Mesodermal cell (in vitro differentiated cells): ENCODE data around the gene CADM2.

Experiments used
- H3K27ac ChIP-seq: 2 replicates; pipeline ENCODE4 v1.7.0; 2013; ENCODE audit warnings: mild to moderate bottlenecking, low read depth, low read length, moderate library complexity; ENCODE audit not compliant: severe bottlenecking
- H3K36me3 ChIP-seq: 2 replicates; pipeline ENCODE4 v1.7.1; 2013; ENCODE audit warnings: mild to moderate bottlenecking, low read length, moderate library complexity; ENCODE audit not compliant: control insufficient read depth, insufficient read depth
- H3K4me1 ChIP-seq: one replicate; pipeline ENCODE4 v1.7.1; 2013; ENCODE audit warnings: mild to moderate bottlenecking, low read length; ENCODE audit not compliant: insufficient read depth, control insufficient read depth, poor library complexity, severe bottlenecking
- H3K4me3 ChIP-seq: 2 replicates; pipeline ENCODE4 v1.7.0; 2013; ENCODE audit warnings: low read length, control low read depth, mild to moderate bottlenecking; ENCODE audit not compliant: insufficient read depth, poor library complexity, severe bottlenecking; ENCODE audit errors: extremely low read depth
- H3K9me3 ChIP-seq: 2 replicates; pipeline ENCODE4 v1.7.1; 2013; ENCODE audit warnings: mild to moderate bottlenecking, low read length, moderate library complexity; ENCODE audit not compliant: control insufficient read depth
- WGBS, 2 experiments: methylation state at CpG; one replicate each; pipeline ENCODE4 v1.1.5; 2013; ENCODE audit warnings: missing lambda C conversion rate in 2 of 2; ENCODE audit not compliant: insufficient coverage in 2 of 2; 5-methylcytosine and 5-hydroxymethylcytosine counted together

The CADM2 gene

DNA sequence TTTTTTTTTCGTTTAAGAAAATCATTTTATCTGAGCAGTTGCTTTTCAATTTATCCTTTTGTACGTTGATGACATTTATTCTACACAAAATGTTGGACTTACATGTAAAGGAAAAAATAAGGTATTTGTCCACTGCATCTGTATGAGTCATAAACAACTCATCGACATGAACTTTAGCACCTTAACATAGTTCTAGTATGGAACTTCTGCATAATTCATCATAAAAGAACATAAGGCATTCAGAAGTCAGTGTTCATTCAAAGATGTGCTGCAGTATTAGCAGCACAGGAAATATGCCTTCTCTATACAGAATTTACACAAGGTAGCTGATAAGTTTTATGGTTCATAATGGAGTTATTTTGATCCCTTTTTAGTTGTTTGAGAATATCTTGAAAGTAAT, 801.6 kb downstream of the CADM2 start:
- Histone ChIP-seq H3K4me1 (no peaks in the 10 kb centered on the region), H3K4me3 (no peak overlapping the region), H3K9me3 (peaks cover 3% of the 10 kb centered on the region), H3K36me3 (no peaks in the 10 kb centered on the region), H3K27ac (no peak overlapping the region)
- no CpG with 5 or more reads among the region's 3 CpGs for WGBS, 2 experiments

DNA sequence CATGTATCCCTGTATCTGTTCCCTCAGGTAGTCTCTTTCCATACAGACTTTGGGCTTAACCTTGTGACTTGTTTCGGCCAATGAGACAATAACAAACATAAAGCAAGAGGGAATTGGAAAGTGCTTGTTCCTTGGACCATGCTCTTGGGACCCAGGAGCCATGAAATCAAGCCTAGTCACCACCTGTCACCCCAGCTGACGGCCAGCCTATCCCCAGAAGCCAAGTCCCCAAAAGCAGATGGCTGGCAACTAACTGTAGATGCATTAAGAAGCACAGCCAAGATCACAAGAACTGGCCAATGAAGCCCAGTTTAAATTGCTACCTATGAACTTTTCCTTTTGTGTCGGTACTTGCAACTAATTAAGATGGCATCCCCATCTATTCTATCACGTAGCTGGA, 822.0 kb downstream of the CADM2 start:
- H3K4me3 ChIP-seq = no peak overlapping the region
- no peaks in the 10 kb centered on the region for H3K36me3 ChIP-seq
- H3K4me1 ChIP-seq = no peaks in the 10 kb centered on the region
- 93 to 100% methylated on average over 2 to 4 of the region's 4 CpGs for WGBS, 2 experiments
- no peak overlapping the region for H3K27ac ChIP-seq
- no peaks in the 10 kb centered on the region for H3K9me3 ChIP-seq

DNA sequence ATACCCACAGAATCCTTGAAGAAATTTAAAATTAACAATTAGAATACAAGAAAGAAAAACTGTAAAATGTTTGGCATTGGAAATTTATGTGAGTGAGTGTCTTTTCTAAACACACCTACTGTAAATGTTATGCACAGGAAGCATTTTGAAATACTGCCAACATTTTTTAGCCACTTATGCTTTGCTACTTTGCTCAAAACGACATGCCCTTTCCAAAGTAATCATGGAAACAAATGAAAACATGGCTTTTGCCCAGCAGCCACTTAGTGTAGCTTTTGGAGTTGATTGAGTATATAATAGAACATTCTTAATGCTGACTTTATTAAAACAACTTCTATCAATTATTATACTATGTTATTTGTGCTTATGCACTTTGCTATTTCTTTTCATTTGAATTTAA, 823.0 kb downstream of the CADM2 start:
- WGBS, 2 experiments = no CpG with 5 or more reads among the region's 1 CpG
- Histone ChIP-seq H3K9me3 (no peaks in the 10 kb centered on the region), H3K36me3 (no peaks in the 10 kb centered on the region), H3K27ac (no peak overlapping the region), H3K4me1 (no peaks in the 10 kb centered on the region), H3K4me3 (no peak overlapping the region)

DNA sequence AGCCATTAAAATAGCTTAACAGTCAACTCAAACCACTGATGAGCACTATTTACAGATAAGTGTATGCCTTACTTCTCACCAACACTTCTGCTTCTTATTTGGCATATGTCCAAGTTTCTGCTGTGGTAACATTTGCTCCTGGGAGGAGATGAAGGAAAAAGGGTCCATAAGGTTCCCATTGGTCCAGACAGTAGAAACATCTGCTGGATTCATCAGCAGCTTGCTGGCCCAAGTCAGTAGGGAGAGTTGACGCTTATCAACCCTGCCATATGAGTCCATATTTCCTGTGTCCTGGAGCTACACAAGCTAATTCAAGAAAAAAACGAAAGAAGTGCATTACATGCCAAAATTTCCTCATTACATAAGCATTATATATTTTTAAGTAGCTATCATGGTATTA, 824.5 kb downstream of the CADM2 start:
- 100% methylated on average over 1 of the region's 2 CpGs for WGBS, 2 experiments
- no peak overlapping the region for H3K27ac ChIP-seq
- H3K9me3 ChIP-seq = no peaks in the 10 kb centered on the region
- H3K4me3 ChIP-seq = no peak overlapping the region
- no peaks in the 10 kb centered on the region for H3K4me1 ChIP-seq
- no peaks in the 10 kb centered on the region for H3K36me3 ChIP-seq

DNA sequence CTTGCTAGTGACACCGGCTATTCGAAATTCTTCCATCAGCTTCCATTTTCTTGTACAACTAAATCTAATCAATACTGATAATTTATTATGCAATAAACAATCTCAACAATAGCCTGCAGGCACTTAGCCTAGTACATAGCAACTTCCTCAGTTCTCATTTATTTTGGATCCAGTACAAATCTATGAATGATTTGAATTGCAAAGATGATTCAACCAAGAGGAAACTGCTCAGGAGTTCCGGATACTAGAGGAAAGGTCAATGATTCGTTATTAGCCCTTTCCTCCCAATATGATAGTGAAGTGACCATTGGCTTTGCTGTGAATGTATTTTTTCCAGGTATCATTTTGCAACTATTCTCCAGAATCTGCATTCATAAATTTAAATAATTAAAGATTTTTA, 827.0 kb downstream of the CADM2 start:
- 86% methylated on average over 1 of the region's 4 CpGs; no CpG with 5 or more reads in 1 of the 2 experiments for WGBS, 2 experiments
- Histone ChIP-seq H3K9me3 (no peaks in the 10 kb centered on the region), H3K4me1 (no peaks in the 10 kb centered on the region), H3K4me3 (no peak overlapping the region), H3K36me3 (no peaks in the 10 kb centered on the region), H3K27ac (no peak overlapping the region)

DNA sequence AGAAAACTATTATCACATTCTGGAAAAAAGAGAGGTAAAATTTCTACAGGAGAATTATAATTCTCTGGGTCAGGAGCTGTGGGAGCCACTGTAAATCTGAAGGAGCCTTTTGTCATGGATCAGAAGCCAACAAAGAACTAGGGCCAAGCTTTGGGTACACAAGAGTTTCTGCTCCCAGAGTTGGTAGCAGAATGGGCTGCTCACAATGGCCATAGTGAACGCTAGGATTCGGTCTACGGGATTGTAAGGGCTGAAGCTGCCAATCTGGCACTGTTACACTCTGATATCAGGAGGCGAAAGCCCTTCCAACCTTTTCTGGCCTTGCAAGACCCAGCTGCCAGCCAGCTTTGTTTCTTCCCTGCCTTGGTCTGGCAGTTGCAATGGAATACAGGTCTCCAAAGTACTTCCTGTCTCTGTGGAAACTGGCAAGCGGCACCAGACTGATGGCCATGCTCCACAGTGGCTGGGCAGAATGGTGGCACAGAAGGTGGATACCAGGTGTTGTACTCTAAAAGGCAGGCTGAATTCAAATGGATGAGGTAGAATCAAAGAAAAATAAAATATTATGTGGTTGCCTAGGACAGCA, 831.7 kb downstream of the CADM2 start:
- no peak overlapping the region for H3K4me3 ChIP-seq
- no peaks in the 10 kb centered on the region for H3K9me3 ChIP-seq
- H3K27ac ChIP-seq = no peak overlapping the region
- no peaks in the 10 kb centered on the region for H3K36me3 ChIP-seq
- 90 to 92% methylated on average over 5 of the region's 5 CpGs for WGBS, 2 experiments
- no peaks in the 10 kb centered on the region for H3K4me1 ChIP-seq

DNA sequence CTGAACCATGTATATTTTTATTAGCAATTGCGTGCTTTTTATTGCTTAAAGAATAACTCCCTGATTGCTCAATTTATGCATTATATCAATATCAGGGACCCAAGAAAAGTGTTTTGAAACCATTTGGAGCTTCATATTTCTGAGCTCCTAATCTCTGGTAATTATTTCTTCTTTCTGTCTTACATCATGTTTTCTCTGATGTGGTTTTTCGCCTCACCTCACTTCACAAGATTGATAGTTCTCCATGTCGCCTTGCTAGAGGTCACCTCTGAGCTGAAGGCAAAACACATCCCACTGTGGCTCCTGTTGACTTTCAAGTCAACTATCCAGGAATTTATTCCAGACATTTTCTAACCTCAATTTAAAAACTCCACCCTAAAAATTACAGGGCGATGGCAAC, 837.4 kb downstream of the CADM2 start:
- 44 to 71% methylated on average over 1 to 2 of the region's 4 CpGs for WGBS, 2 experiments
- H3K9me3 ChIP-seq = no peaks in the 10 kb centered on the region
- H3K4me1 ChIP-seq = no peaks in the 10 kb centered on the region
- H3K36me3 ChIP-seq = no peaks in the 10 kb centered on the region
- no peak overlapping the region for H3K27ac ChIP-seq
- H3K4me3 ChIP-seq = no peak overlapping the region

DNA sequence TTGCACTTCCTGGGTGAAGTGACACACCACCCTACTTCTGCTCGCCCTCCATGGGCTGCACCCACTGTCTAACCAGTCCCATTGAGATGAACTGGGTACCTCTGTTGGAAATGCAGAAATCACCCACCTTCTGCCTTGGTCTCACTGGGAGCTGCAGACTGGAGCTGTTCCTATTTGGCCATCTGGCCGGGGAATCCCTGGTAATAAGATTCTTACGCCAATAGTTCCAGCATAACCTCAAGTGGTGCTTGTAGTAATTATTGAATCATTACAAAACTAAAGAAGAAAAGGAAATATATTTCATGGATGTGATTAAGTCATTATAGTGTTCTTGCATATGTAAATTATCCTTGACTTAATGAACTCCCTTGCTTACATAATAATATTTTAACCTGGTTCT, 841.9 kb downstream of the CADM2 start:
- WGBS, 2 experiments = 86% methylated on average over 1 of the region's 3 CpGs; no CpG with 5 or more reads in 1 of the 2 experiments
- no peaks in the 10 kb centered on the region for H3K36me3 ChIP-seq
- H3K4me3 ChIP-seq = no peak overlapping the region
- no peaks in the 10 kb centered on the region for H3K9me3 ChIP-seq
- H3K27ac ChIP-seq = no peak overlapping the region
- H3K4me1 ChIP-seq = no peaks in the 10 kb centered on the region

DNA sequence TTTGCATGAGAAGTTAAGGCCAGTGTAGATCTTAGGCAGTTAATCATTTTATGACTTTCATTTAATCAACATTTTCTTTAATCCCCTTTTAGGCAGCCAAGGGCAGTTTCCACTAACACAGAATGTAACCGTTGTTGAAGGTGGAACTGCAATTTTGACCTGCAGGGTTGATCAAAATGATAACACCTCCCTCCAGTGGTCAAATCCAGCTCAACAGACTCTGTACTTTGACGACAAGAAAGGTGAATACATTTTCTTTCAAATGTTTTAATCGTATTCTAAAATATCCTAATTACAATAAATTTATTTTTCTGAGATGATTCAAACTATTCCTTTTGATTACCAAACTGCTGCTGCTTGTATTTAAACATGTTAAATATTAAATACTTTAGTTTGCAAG, 843.2 kb downstream of the CADM2 start:
- no peak overlapping the region for H3K4me3 ChIP-seq
- H3K4me1 ChIP-seq = no peaks in the 10 kb centered on the region
- no peaks in the 10 kb centered on the region for H3K36me3 ChIP-seq
- no peak overlapping the region for H3K27ac ChIP-seq
- H3K9me3 ChIP-seq = no peaks in the 10 kb centered on the region
- 63% methylated on average over 1 of the region's 3 CpGs; no CpG with 5 or more reads in 1 of the 2 experiments for WGBS, 2 experiments

DNA sequence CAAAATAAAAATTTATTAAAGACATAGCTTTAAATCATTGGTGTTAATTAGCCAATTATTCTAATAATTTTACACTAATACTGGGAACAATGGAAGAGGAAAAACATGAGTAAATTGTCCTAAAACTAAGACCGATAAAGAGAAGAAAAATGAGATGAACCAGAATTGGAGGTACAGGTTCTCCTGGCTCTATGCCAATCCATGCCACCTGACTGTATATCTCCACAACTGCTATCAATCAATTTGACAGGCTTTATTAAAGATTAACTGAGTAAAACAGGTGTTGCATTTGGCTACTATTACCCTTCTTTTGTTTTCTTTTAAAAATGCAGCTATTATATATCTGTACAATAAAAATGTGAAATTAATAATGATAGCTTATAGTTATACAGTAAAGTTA, 850.0 kb downstream of the CADM2 start:
- no CpG with 5 or more reads among the region's 1 CpG for WGBS, 2 experiments
- H3K36me3 ChIP-seq = no peaks in the 10 kb centered on the region
- no peak overlapping the region for H3K27ac ChIP-seq
- no peaks in the 10 kb centered on the region for H3K4me1 ChIP-seq
- H3K9me3 ChIP-seq = no peaks in the 10 kb centered on the region
- no peak overlapping the region for H3K4me3 ChIP-seq

DNA sequence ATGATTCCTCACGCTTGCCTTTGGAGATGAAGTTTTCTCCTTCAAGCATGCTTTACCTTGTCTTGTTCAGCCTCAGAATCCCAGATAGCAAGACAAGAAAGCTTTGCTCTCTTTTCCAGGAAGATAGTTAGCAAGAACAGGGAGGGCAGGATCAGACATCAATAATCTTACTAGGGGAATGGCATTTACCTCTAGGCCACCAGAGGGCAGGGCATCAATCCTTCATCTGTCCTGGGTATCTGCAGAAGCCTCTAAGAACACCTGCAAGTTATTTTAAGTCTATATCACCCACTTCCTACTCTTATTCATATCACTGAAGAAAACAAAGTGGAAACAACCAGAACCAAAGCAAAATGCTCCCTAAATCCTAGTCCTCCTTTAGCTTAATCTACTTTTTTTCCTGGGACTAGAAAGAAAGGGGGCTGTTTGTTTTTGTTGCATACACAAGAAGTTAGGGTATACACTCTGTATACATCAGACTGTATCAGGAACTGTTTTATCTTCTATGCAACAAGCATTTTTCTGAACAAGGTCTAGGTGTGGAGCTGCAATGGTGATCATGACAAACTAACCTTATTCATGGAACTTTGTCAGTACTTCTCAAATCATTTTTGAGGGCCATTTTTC, 862.5 kb downstream of the CADM2 start:
- no peaks in the 10 kb centered on the region for H3K4me1 ChIP-seq
- H3K9me3 ChIP-seq = no peaks in the 10 kb centered on the region
- WGBS, 2 experiments = no CpG with 5 or more reads among the region's 1 CpG
- H3K27ac ChIP-seq = no peak overlapping the region
- no peak overlapping the region for H3K4me3 ChIP-seq
- H3K36me3 ChIP-seq = no peaks in the 10 kb centered on the region
